Peyer's patch (tissue), 4 donors: ENCODE results near the gene PRAMEF1.
"Not testable (repeated sequence)": the region's sequence is repeated elsewhere in the genome, so short reads cannot be mapped to it uniquely, and the experiment has no call there.

Source experiments
- CTCF ChIP-seq, 6 experiments: fragments of 450-650 bp in 4 of 6; fragments of 200-600 bp in 2 of 6; sonication (generic) in 1 of 6; IDR thresholded peaks; one replicate each; pipeline ENCODE4 v1.5.1; 2017 to 2019; ENCODE audit warnings: antibody characterized with exemption in 6 of 6, mild to moderate bottlenecking in 3 of 6, moderate library complexity in 1 of 6
- POLR2A ChIP-seq, 2 donors: fragments of 450-650 bp; IDR thresholded peaks; one replicate each; pipeline ENCODE4 v1.5.1; 2017; ENCODE audit warnings: antibody characterized with exemption in 2 of 2, mild to moderate bottlenecking in 2 of 2, moderate library complexity in 2 of 2

GRCh38 chr1:12819061-12819460, 27.9 kb downstream of the PRAMEF1 start:
- not testable (repeated sequence) for TF ChIP-seq CTCF, POLR2A (IDR thresholded peaks at IDR 0.05)
